SK-N-SH (cell line): ENCODE measurements around the gene CDH22. TPM values are rescaled to one million over a fixed set of nuclear protein-coding genes. Genes with fewer than 3 reads are reported as not detected.

ENCODE experiments used
- CTCF ChIA-PET: fragments of 300-600, 350-600 bp; formaldehyde crosslinking; extraction: SDS; loops from one replicate; lab custom pipeline; 2021; lab: Yijun Ruan, JAX
- POLR2A ChIA-PET: fragments of 350-600 bp; sonication (Branson Sonifier 250); formaldehyde crosslinking; extraction: SDS; loops from one replicate; lab custom pipeline; 2020; ENCODE audit warnings: antibody characterized with exemption, inconsistent platforms; lab: Yijun Ruan, JAX
- DNase-seq: peaks from one replicate; pipeline ENCODE4 v3.0.0; 2012
- H2AFZ ChIP-seq: fragments of 200-600 bp; sonication (generic); 2 replicates; pipeline ENCODE4 v1.8.1; 2016; ENCODE audit warnings: antibody characterized with exemption, mild to moderate bottlenecking, low read depth
- H3F3A ChIP-seq: fragments of 200-600 bp; sonication (generic); replicated peaks from 2 replicates; pipeline ENCODE3; 2016; ENCODE audit warnings: antibody characterized with exemption, mild to moderate bottlenecking; ENCODE audit not compliant: insufficient read depth
- H3K27ac ChIP-seq, 2 experiments: fragments of 200-500 bp in 1 of 2; fragments of 200-600 bp in 1 of 2; sonication (Bioruptor generic) in 1 of 2; sonication (generic), shearing (Covaris generic) in 1 of 2; 2 replicates each; pipeline versions ENCODE4 v1.5.1 to v1.6.1; 2014 to 2016; ENCODE audit warnings: low read depth in 2 of 2, inconsistent platforms in 1 of 2, low read length in 1 of 2, mild to moderate bottlenecking in 1 of 2, mixed read lengths in 1 of 2
- H3K27me3 ChIP-seq: fragments of 200-600 bp; sonication (generic), shearing (Covaris generic); 2 replicates; pipeline ENCODE4 v1.6.1; 2016; ENCODE audit warnings: mixed run types; ENCODE audit not compliant: insufficient read depth
- H3K36me3 ChIP-seq, 2 experiments: fragments of 200-500 bp in 1 of 2; fragments of 200-600 bp in 1 of 2; sonication (Bioruptor generic) in 1 of 2; sonication (generic) in 1 of 2; replicated peaks in 1 of 2; 2 replicates each; pipeline versions ENCODE3 to v1.5.1; 2014 to 2016; ENCODE audit warnings: low read length in 1 of 2, mild to moderate bottlenecking in 1 of 2; ENCODE audit not compliant: insufficient read depth in 2 of 2, control insufficient read depth in 1 of 2
- H3K4me1 ChIP-seq, 2 experiments: fragments of 200-500 bp in 1 of 2; fragments of 200-600 bp in 1 of 2; sonication (Bioruptor generic) in 1 of 2; sonication (generic), shearing (Covaris generic) in 1 of 2; 2 replicates each; pipeline versions ENCODE4 v1.5.1 to v1.6.1; 2014 to 2016; ENCODE audit warnings: low read depth in 1 of 2, low read length in 1 of 2, mixed run types in 1 of 2; ENCODE audit not compliant: insufficient read depth in 2 of 2, control insufficient read depth in 1 of 2
- H3K4me2 ChIP-seq: fragments of 200-600 bp; sonication (generic), shearing (Covaris generic); 2 replicates; pipeline ENCODE4 v1.6.1; 2017; ENCODE audit warnings: mixed run types
- H3K4me3 ChIP-seq, 2 experiments: fragments of 200-500 bp in 1 of 2; fragments of 200-600 bp in 1 of 2; sonication (Bioruptor generic) in 1 of 2; sonication (generic), shearing (Covaris generic) in 1 of 2; 2 replicates each; pipeline versions ENCODE4 v1.5.1 to v1.8.1; 2014 to 2016; ENCODE audit warnings: low read depth in 2 of 2, inconsistent platforms in 1 of 2, low read length in 1 of 2, mild to moderate bottlenecking in 1 of 2, mixed read lengths in 1 of 2, moderate library complexity in 1 of 2
- H3K79me2 ChIP-seq: fragments of 200-600 bp; sonication (generic); 2 replicates; pipeline ENCODE4 v1.8.1; 2017; ENCODE audit warnings: mild to moderate bottlenecking; ENCODE audit not compliant: insufficient read depth
- H3K9ac ChIP-seq: fragments of 200-600 bp; sonication (generic); 2 replicates; pipeline ENCODE4 v1.6.1; 2017; ENCODE audit warnings: mixed run types
- H3K9me2 ChIP-seq: fragments of 200-600 bp; sonication (generic); 2 replicates; pipeline ENCODE4 v1.6.1; 2017; ENCODE audit warnings: mixed run types
- H3K9me3 ChIP-seq: fragments of 200-600 bp; sonication (generic); 2 replicates; pipeline ENCODE4 v1.6.1; 2017; ENCODE audit warnings: mixed run types, mild to moderate bottlenecking, moderate library complexity
- H4K20me1 ChIP-seq: fragments of 200-600 bp; sonication (generic); 2 replicates; pipeline ENCODE4 v1.6.1; 2017; ENCODE audit warnings: mild to moderate bottlenecking, mixed run types; ENCODE audit not compliant: insufficient read depth
- CHD2 ChIP-seq: fragments of 150-350 bp; IDR thresholded peaks from 2 replicates; pipeline ENCODE4 v1.6.1; 2018; ENCODE audit warnings: low read length; ENCODE audit not compliant: partially characterized antibody
- CTCF ChIP-seq: fragments of 200-600 bp; sonication (generic); IDR thresholded peaks from 2 replicates; pipeline ENCODE4 v1.6.1; 2017; ENCODE audit warnings: antibody characterized with exemption, mild to moderate bottlenecking, moderate library complexity
- FOXJ3 ChIP-seq: sonication (generic); formaldehyde crosslinking; IDR thresholded peaks from 2 replicates; pipeline ENCODE4 v1.5.1; 2020; ENCODE audit warnings: mild to moderate bottlenecking, missing genetic modification reagents
- GABPA ChIP-seq: IDR thresholded peaks from 2 replicates; pipeline ENCODE4 v1.4.0; 2012; ENCODE audit warnings: low read depth, mild to moderate bottlenecking
- GATA2 ChIP-seq: sonication (generic); formaldehyde crosslinking; IDR thresholded peaks from 2 replicates; pipeline ENCODE4 v1.5.0; 2020; ENCODE audit warnings: mild to moderate bottlenecking, missing genetic modification reagents
- JUND ChIP-seq: IDR thresholded peaks from 2 replicates; pipeline ENCODE4 v1.4.0; 2012
- MAX ChIP-seq: IDR thresholded peaks from 2 replicates; pipeline ENCODE4 v1.4.0; 2012; ENCODE audit warnings: low read depth
- MEF2A ChIP-seq: IDR thresholded peaks from 2 replicates; pipeline ENCODE4 v1.4.0; 2012; ENCODE audit warnings: low read depth, borderline replicate concordance
- NRF1 ChIP-seq: IDR thresholded peaks from 2 replicates; pipeline ENCODE4 v1.6.1; 2012; ENCODE audit warnings: low read depth, mild to moderate bottlenecking, low read length
- POLR2AphosphoS5 ChIP-seq: IDR thresholded peaks from 2 replicates; pipeline ENCODE4 v1.6.1; 2012; ENCODE audit warnings: low read depth, low read length
- RAD21 ChIP-seq: IDR thresholded peaks from 2 replicates; pipeline ENCODE4 v1.6.1; 2012; ENCODE audit warnings: mild to moderate bottlenecking, low read length
- RFX5 ChIP-seq: IDR thresholded peaks from 2 replicates; pipeline ENCODE4 v1.6.1; 2012; ENCODE audit warnings: mild to moderate bottlenecking, improper control_type of control experiment, low read length
- RXRA ChIP-seq: IDR thresholded peaks from 2 replicates; pipeline ENCODE4 v1.4.0; 2012; ENCODE audit warnings: low read depth, mild to moderate bottlenecking, borderline replicate concordance
- SIN3A ChIP-seq: IDR thresholded peaks from 2 replicates; pipeline ENCODE4 v1.6.1; 2012; ENCODE audit warnings: low read depth, mild to moderate bottlenecking, low read length, moderate library complexity, borderline replicate concordance
- SMC3 ChIP-seq: IDR thresholded peaks from 2 replicates; pipeline ENCODE4 v1.6.1; 2012; ENCODE audit warnings: low read depth, low read length, improper control_type of control experiment
- TCF12 ChIP-seq: IDR thresholded peaks from 2 replicates; pipeline ENCODE4 v1.4.0; 2012
- USF2 ChIP-seq: fragments of 150-350 bp; IDR thresholded peaks from 2 replicates; pipeline ENCODE4 v1.6.1; 2017; ENCODE audit warnings: antibody characterized with exemption, low read length, low read depth, borderline replicate concordance
- WGBS: methylation state at CpG from one replicate; pipeline ENCODE4 v1.1.6; 2017; ENCODE audit warnings: low lambda C conversion rate; 5-methylcytosine and 5-hydroxymethylcytosine counted together
- polyA plus RNA-seq, 3 experiments: library from polyadenylated mRNA; depleted of rRNA; stranded (reverse); fragments of >200 nt; gene quantifications; 2 replicates each; pipeline ENCODE4 v1.2.3, GENCODE V29; 2012
- TF ChIP-seq, protein P1 (sequence below): IDR thresholded peaks from 2 replicates; pipeline ENCODE4 v1.4.0; 2012; ENCODE audit warnings: low read depth, borderline replicate concordance
- TF ChIP-seq, protein P2 (sequence below): fragments of 150-350 bp; IDR thresholded peaks from 2 replicates; pipeline ENCODE4 v1.6.1; 2016; ENCODE audit warnings: mild to moderate bottlenecking, low read depth, low read length

The CDH22 gene
- polyA plus RNA-seq, 1 of the 3 experiments (the other 2 are of a cell fraction): not detected

GRCh38 chr20:46157076-46157592 lies 151.2 kb downstream of the CDH22 start:
- DNase-seq: no peak

More at GRCh38 chr20:46157076-46157592, 151.2 kb downstream of the CDH22 start:
- TF ChIP-seq, protein P1, sequence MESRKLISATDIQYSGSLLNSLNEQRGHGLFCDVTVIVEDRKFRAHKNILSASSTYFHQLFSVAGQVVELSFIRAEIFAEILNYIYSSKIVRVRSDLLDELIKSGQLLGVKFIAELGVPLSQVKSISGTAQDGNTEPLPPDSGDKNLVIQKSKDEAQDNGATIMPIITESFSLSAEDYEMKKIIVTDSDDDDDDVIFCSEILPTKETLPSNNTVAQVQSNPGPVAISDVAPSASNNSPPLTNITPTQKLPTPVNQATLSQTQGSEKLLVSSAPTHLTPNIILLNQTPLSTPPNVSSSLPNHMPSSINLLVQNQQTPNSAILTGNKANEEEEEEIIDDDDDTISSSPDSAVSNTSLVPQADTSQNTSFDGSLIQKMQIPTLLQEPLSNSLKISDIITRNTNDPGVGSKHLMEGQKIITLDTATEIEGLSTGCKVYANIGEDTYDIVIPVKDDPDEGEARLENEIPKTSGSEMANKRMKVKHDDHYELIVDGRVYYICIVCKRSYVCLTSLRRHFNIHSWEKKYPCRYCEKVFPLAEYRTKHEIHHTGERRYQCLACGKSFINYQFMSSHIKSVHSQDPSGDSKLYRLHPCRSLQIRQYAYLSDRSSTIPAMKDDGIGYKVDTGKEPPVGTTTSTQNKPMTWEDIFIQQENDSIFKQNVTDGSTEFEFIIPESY: no peak
- TF ChIP-seq MEF2A (no peak), CHD2 (no peak), POLR2AphosphoS5 (no peak), CTCF (no peak), SMC3 (no peak), GABPA (no peak), TCF12 (no peak), NRF1 (no peak), FOXJ3 (no peak), SIN3A (no peak), JUND (no peak), GATA2 (CRISPR knock-in tag) (no peak), USF2 (no peak), MAX (no peak), RAD21 (no peak), RFX5 (no peak), RXRA (no peak)
- TF ChIP-seq, protein P2, sequence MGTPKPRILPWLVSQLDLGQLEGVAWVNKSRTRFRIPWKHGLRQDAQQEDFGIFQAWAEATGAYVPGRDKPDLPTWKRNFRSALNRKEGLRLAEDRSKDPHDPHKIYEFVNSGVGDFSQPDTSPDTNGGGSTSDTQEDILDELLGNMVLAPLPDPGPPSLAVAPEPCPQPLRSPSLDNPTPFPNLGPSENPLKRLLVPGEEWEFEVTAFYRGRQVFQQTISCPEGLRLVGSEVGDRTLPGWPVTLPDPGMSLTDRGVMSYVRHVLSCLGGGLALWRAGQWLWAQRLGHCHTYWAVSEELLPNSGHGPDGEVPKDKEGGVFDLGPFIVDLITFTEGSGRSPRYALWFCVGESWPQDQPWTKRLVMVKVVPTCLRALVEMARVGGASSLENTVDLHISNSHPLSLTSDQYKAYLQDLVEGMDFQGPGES: no peak
- Histone ChIP-seq H3K9ac (no peak overlapping the region), H3K79me2 (no peaks in the 10 kb centered on the region), H3K4me3 (no peak overlapping the region), H3K9me2 (no peaks in the 10 kb centered on the region), H3K27ac (peak overlapping the region in 1 of 2 experiments; percentile 43; a peak in 2 of 4 replicates), H4K20me1 (no peaks in the 10 kb centered on the region), H2AFZ (no peak overlapping the region), H3K4me2 (no peak overlapping the region), H3F3A (no peaks in the 10 kb centered on the region), H3K9me3 (no peaks in the 10 kb centered on the region), H3K27me3 (peaks cover 16% of the 10 kb centered on the region; the same call in 1 of the 2 replicates), H3K36me3 (no peaks in the 10 kb centered on the region), H3K4me1 (peaks cover 0 to 41% of the 10 kb centered on the region in 2 experiments; a peak in 2 of 4 replicates)
- ChIA-PET POLR2A (interaction anchor here (0.9 to 1.0 kb wide), 2 partner anchors 18 to 27 kb away, joined by 3 read pairs; no protein-coding TSS in a partner anchor), CTCF (interaction anchor here (1.1 to 6.1 kb wide), 9 partner anchors 9 to 192 kb away, joined by 3 to 46 read pairs (median 4); no protein-coding TSS in a partner anchor)
- WGBS: 32% methylated on average over 5 of the region's 6 CpGs
